Thyroid gland (tissue), 4 donors: ENCODE measurements around the gene TMEM209. TPM values are rescaled to one million over a fixed set of nuclear protein-coding genes. Genes with fewer than 3 reads are reported as not detected.
"Not testable (repeated sequence)": the region's sequence is repeated elsewhere in the genome, so short reads cannot be mapped to it uniquely, and the experiment has no call there.

ENCODE experiments used
- DNase-seq, 2 donors: peaks; one replicate each; pipeline ENCODE4 v3.0.0-alpha.2; 2019
- H3K27ac ChIP-seq, 3 donors: fragments of 200-600 bp; sonication (generic); 1 replicate in 2 of 3; 2 replicates in 1 of 3; pipeline ENCODE4 v1.5.1; 2016 to 2019; ENCODE audit warnings: mild to moderate bottlenecking in 1 of 3, moderate library complexity in 1 of 3
- H3K27me3 ChIP-seq: fragments of 200-600 bp; sonication (generic); one replicate; pipeline ENCODE4 v1.5.1; 2019
- H3K36me3 ChIP-seq, 2 donors: fragments of 200-600 bp; sonication (generic); one replicate each; pipeline ENCODE4 v1.5.1; 2016 to 2019
- H3K4me1 ChIP-seq, 2 donors: fragments of 200-600 bp; sonication (generic); one replicate each; pipeline ENCODE4 v1.5.1; 2017 to 2019
- H3K4me3 ChIP-seq, 3 donors: fragments of 200-600 bp; sonication (generic); replicated peaks in 1 of 3; 1 replicate in 2 of 3; 2 replicates in 1 of 3; pipeline ENCODE4 v1.5.1; 2016; ENCODE audit warnings: mild to moderate bottlenecking in 1 of 3
- H3K9me3 ChIP-seq: fragments of 200-600 bp; sonication (generic); one replicate; pipeline ENCODE4 v1.5.1; 2017
- CTCF ChIP-seq, 6 experiments: fragments of 200-600 bp in 3 of 6; fragments of 450-650 bp in 3 of 6; sonication (generic) in 3 of 6; IDR thresholded peaks; one replicate each; pipeline ENCODE4 v1.5.1; 2016 to 2019; ENCODE audit warnings: antibody characterized with exemption in 6 of 6, mild to moderate bottlenecking in 2 of 6, inconsistent platforms in 1 of 6, moderate library complexity in 1 of 6
- POLR2A ChIP-seq, 2 donors: fragments of 450-650 bp; IDR thresholded peaks; one replicate each; pipeline ENCODE4 v1.6.1; 2017; ENCODE audit warnings: antibody characterized with exemption in 2 of 2, mild to moderate bottlenecking in 2 of 2, moderate library complexity in 1 of 2
- WGBS, 2 donors: methylation state at CpG; one replicate each; pipeline ENCODE4 v1.1.5; 2017; 5-methylcytosine and 5-hydroxymethylcytosine counted together
- intact Hi-C: fragments of 100-400 bp; cut with DNase I; formaldehyde crosslinking; loops from one replicate; pipeline ENCODE4 v1.15.1; 2023
- total RNA-seq, 4 donors: library from RNA; depleted of rRNA; stranded (reverse); fragments of >200 nt; gene quantifications; one replicate each; pipeline ENCODE4 v1.2.3, GENCODE V29; 2016

TMEM209 gene
- 10 to 100 TPM; 19.5 to 28.0 (median 24.5) TPM for total RNA-seq

- Histone ChIP-seq H3K4me3 (peak within 1 kb of the TSS; percentile 54 to 100 (median 57)), H3K4me1 (peaks cover 0 to 7% of the 10 kb centered on the region in 2 donors), H3K27me3 (no peaks in the 10 kb centered on the region), H3K36me3 (peaks cover 13% of the 10 kb centered on the region in 2 donors), H3K9me3 (no peaks in the 10 kb centered on the region), H3K27ac (peak within 1 kb of the TSS; percentile 70 to 91 (median 82))
- 12 to 14% methylated on average over 39 to 44 of the region's 44 CpGs for WGBS, 2 donors
- peak in 1 of 2 donors; percentile 75 for TF ChIP-seq POLR2A (IDR thresholded peaks at IDR 0.05)
- TF ChIP-seq CTCF (IDR thresholded peaks at IDR 0.05): no peak
- intact Hi-C loops: loop anchor here (10.0 kb wide), 1 partner anchor 131 kb away; the partner anchor contains the start of gene KLHDC10
- peak; percentile 95 for DNase-seq
Observed at GRCh38 chr7:130205084-130205947, at the start of gene TMEM209. Gene TMEM209 (minus strand): TSS chr7:130205406. CDS start chr7:130205375, 31 bp downstream.

- H3K27ac ChIP-seq: no peak overlapping the region
- no peaks in the 10 kb centered on the region for H3K9me3 ChIP-seq
- no peak for DNase-seq
- no peaks in the 10 kb centered on the region for H3K36me3 ChIP-seq
- H3K4me1 ChIP-seq: no peaks in the 10 kb centered on the region
- intact Hi-C loops: no loop called here
- TF ChIP-seq POLR2A (IDR thresholded peaks at IDR 0.05): no peak
- TF ChIP-seq CTCF (IDR thresholded peaks at IDR 0.05): no peak
- 78 to 93% methylated on average over 3 to 5 of the region's 6 CpGs for WGBS, 2 donors
- H3K27me3 ChIP-seq: no peaks in the 10 kb centered on the region
- H3K4me3 ChIP-seq: no peak overlapping the region
Observed at GRCh38 chr7:130254555-130254954, 49.3 kb upstream of the TMEM209 start.

GRCh38 chr7:130249626-130250025 is 44.4 kb upstream of the TMEM209 start:
- H3K27me3 ChIP-seq, DNase-seq, H3K9me3 ChIP-seq, H3K36me3 ChIP-seq, H3K4me3 ChIP-seq, H3K4me1 ChIP-seq, H3K27ac ChIP-seq, intact Hi-C loops: not testable (repeated sequence)
- WGBS, 2 donors: 95 to 96% methylated on average over 3 of the region's 3 CpGs

GRCh38 chr7:130248842-130249241 is 43.6 kb upstream of the TMEM209 start:
- DNase-seq, H3K36me3 ChIP-seq, H3K27ac ChIP-seq, H3K4me3 ChIP-seq, H3K4me1 ChIP-seq, H3K27me3 ChIP-seq, H3K9me3 ChIP-seq, intact Hi-C loops: not testable (repeated sequence)
- WGBS, 2 donors: 95 to 96% methylated on average over 5 of the region's 5 CpGs

- DNase-seq, H3K36me3 ChIP-seq, H3K9me3 ChIP-seq, intact Hi-C loops, H3K27me3 ChIP-seq, H3K4me1 ChIP-seq, H3K4me3 ChIP-seq, H3K27ac ChIP-seq: not testable (repeated sequence)
- WGBS, 2 donors: 91 to 93% methylated on average over 1 of the region's 1 CpG
Observed at GRCh38 chr7:130246491-130246890, 41.3 kb upstream of the TMEM209 start.

- H3K4me1 ChIP-seq, H3K9me3 ChIP-seq, DNase-seq, intact Hi-C loops, H3K36me3 ChIP-seq, H3K27me3 ChIP-seq, H3K27ac ChIP-seq, H3K4me3 ChIP-seq: not testable (repeated sequence)
- WGBS, 2 donors: 37 to 58% methylated on average over 1 of the region's 1 CpG
Observed at GRCh38 chr7:130243486-130243885, 38.3 kb upstream of the TMEM209 start.
